NB4 (cell line): ENCODE data around the gene FURIN.

Source experiments
- DNase-seq: peaks from one replicate; pipeline ENCODE4 v3.0.0; 2010; ENCODE audit warnings: low read depth
- H3K4me3 ChIP-seq: one replicate; pipeline ENCODE4 v1.5.1; 2011; ENCODE audit warnings: mild to moderate bottlenecking, low read depth, low read length, moderate library complexity
- MYC ChIP-seq: IDR thresholded peaks from 2 replicates; pipeline ENCODE4 v1.6.1; 2011; ENCODE audit warnings: low read depth, low read length
- POLR2A ChIP-seq: IDR thresholded peaks from 2 replicates; pipeline ENCODE4 v1.6.1; 2011; ENCODE audit warnings: mild to moderate bottlenecking; ENCODE audit not compliant: insufficient read length; ENCODE audit errors: extremely low read depth
- TF ChIP-seq, protein P1 (sequence below): IDR thresholded peaks from 2 replicates; pipeline ENCODE4 v1.6.1; 2011; ENCODE audit warnings: low read depth, low read length
- TF ChIP-seq, protein P2 (sequence below): IDR thresholded peaks from one replicate; pipeline ENCODE4 v1.5.1; 2012; ENCODE audit warnings: low read depth, low read length

Gene FURIN

DNA sequence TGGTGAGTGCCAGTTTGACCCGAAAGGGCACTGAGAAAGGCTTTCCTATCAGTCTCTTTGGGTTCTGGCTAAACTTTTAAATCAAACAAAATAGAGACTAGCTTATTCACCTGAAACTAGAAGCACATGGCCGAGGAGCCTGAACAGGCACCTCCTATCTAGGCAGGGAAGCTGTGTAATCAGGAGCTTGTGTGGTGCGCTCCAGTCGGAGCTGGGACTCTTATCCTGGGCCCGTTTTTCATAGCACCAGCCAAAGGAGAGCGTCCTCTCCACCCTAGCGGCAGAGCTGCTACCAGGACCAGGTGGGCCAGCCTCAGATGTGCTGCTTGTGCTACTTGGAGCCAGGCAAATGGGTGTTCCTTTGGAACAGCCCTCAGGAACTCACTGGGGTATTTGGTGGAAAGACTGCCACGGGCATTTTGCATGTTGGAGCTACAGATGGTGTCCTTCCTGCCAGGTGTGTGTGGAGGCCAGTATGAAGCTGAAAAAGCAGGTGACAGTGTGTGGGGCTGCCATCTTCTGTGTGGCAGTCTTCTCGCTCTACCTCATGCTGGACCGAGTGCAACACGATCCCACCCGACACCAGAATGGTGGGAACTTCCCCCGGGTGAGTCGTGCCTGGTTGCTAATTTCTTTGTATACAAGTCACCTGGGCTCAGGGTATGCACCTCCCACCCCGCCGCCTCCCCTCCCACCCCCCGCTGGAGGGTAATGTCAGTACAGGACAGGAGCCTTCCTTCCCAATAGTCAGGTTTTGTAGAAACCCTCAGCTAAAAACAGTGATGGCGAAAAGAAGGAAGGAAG lies 35.5 kb downstream of the FURIN start:
- TF ChIP-seq POLR2A (no peak), MYC (no peak)
- TF ChIP-seq, protein P1, sequence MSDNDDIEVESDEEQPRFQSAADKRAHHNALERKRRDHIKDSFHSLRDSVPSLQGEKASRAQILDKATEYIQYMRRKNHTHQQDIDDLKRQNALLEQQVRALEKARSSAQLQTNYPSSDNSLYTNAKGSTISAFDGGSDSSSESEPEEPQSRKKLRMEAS: no peak; the same call in 1 of the 2 replicates
- TF ChIP-seq, protein P2, sequence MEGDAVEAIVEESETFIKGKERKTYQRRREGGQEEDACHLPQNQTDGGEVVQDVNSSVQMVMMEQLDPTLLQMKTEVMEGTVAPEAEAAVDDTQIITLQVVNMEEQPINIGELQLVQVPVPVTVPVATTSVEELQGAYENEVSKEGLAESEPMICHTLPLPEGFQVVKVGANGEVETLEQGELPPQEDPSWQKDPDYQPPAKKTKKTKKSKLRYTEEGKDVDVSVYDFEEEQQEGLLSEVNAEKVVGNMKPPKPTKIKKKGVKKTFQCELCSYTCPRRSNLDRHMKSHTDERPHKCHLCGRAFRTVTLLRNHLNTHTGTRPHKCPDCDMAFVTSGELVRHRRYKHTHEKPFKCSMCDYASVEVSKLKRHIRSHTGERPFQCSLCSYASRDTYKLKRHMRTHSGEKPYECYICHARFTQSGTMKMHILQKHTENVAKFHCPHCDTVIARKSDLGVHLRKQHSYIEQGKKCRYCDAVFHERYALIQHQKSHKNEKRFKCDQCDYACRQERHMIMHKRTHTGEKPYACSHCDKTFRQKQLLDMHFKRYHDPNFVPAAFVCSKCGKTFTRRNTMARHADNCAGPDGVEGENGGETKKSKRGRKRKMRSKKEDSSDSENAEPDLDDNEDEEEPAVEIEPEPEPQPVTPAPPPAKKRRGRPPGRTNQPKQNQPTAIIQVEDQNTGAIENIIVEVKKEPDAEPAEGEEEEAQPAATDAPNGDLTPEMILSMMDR: no peak
- H3K4me3 ChIP-seq: peak overlapping the region; percentile 81
- DNase-seq: peak; percentile 40

DNA sequence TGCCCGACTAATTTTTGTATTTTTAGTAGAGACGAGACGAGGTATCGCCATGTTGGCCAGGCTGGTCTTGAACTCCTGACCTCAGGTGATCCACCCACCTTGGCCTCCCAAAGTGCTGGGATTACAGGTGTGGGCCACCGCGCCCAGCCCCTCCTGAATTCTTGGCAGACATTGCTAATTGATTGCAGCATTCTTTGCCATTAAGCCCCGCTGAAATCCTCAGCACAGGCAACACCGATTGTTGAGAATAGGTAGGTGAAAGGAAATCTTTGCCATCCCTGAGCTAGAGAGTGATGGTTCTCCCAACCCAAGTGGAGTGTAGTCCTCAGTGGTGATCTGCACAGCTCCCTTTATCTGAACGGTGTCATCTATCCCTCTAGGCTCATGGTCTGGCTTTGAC lies 36.4 kb downstream of the FURIN start:
- DNase-seq: no peak
- TF ChIP-seq, protein P1: no peak
- no peak for TF ChIP-seq MYC
- no peak for TF ChIP-seq POLR2A
- TF ChIP-seq, protein P2: no peak
- no peak overlapping the region for H3K4me3 ChIP-seq

DNA sequence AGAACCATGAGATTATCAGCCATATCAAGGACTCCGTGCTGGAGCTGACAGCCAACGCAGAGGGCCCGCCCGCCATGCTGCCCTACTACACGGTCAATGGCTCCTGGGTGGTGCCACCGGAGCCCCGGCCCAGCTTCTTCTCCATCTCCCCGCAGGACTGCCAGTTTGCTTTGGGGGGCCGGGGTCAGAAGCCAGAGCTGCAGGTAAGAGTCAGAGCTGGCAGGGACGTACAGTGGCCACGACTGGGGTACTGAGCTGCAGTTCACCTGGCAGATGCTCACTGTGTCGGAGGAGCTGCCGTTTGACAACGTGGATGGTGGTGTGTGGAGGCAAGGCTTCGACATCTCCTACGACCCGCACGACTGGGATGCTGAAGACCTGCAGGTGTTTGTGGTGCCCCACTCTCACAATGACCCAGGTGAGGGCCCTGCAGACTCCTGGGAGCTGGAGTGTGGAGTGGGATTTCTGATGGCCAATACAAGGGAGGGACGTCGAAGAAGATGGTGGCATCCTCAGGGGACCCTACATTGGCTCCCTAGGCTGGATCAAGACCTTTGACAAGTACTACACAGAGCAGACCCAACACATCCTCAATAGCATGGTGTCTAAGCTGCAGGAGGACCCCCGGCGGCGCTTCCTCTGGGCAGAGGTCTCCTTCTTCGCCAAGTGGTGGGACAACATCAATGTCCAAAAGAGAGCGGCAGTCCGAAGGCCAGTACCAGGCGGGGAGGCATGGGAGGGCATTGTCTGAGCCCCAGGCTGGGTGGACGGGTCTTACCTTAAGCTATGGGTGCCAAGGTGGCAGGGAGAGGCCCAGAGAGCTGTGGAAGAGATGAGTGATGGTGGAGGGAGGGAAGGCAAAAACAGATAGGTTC lies 37.2 kb downstream of the FURIN start:
- DNase-seq: no peak
- no peak overlapping the region for H3K4me3 ChIP-seq
- TF ChIP-seq, protein P2: no peak
- no peak for TF ChIP-seq MYC
- TF ChIP-seq, protein P1: no peak
- no peak for TF ChIP-seq POLR2A

DNA sequence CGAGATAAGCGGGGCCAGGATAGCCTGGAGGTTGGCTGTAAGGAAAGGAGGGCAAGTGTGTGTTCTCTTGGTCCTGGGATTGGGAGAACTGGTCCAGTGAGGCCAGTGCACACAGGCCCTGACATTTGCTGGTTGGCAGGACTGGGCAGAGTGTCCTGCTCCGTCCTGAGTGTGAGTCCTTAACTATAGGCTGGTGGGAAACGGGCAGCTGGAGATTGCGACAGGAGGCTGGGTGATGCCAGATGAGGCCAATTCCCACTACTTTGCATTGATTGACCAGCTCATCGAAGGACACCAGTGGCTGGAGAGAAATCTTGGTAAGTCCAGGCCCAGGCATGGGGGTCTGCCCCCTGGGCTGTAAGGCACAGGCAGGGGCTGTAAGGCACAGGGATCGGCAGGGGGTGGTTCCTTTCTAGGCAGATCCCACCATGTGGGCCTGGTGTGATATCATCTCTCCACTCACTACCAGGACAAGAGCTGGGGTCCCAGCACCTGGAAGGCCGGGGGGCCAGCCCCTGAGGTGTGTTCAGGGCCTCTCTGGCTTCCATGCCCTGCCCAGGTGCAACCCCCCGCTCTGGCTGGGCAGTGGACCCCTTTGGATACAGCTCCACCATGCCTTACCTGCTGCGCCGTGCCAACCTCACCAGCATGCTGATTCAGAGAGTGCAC lies 37.9 kb downstream of the FURIN start:
- no peak overlapping the region for H3K4me3 ChIP-seq
- DNase-seq: no peak
- TF ChIP-seq, protein P1: no peak
- no peak for TF ChIP-seq MYC
- TF ChIP-seq, protein P2: no peak
- TF ChIP-seq POLR2A: no peak

DNA sequence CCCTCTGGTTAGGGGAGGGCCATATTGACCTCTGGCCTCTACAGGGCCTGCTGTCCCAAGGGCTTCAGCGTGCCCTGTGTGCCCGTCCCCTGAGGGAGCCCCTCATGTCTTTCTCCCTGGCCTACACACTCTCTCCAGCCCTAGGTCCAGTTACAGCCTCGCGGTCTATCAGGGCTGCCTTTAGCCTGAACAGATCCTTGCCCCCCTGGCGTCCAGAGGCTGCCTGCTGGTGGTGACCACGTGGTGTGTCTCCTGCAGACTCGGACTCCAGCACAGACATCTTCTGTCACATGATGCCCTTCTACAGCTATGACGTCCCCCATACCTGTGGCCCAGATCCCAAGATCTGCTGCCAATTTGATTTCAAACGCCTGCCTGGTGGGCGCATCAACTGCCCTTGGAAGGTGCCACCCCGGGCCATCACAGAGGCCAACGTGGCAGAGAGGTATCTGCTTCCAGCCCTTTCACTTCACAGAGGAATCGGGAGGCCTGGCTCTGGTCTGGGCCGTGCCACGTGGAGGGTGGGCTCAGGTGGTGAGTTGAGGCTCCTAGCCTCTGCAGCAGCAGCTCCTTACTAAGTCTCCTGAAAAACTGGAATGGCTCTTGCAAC lies 38.8 kb downstream of the FURIN start:
- no peak overlapping the region for H3K4me3 ChIP-seq
- TF ChIP-seq POLR2A: no peak
- TF ChIP-seq, protein P1: no peak
- TF ChIP-seq MYC: no peak
- TF ChIP-seq, protein P2: no peak

More for the DNA sequence above, 38.8 kb downstream of the FURIN start:
- no peak for DNase-seq
